Measurements from ENCODE around the gene TNRC6C.

TNRC6C gene

DNA sequence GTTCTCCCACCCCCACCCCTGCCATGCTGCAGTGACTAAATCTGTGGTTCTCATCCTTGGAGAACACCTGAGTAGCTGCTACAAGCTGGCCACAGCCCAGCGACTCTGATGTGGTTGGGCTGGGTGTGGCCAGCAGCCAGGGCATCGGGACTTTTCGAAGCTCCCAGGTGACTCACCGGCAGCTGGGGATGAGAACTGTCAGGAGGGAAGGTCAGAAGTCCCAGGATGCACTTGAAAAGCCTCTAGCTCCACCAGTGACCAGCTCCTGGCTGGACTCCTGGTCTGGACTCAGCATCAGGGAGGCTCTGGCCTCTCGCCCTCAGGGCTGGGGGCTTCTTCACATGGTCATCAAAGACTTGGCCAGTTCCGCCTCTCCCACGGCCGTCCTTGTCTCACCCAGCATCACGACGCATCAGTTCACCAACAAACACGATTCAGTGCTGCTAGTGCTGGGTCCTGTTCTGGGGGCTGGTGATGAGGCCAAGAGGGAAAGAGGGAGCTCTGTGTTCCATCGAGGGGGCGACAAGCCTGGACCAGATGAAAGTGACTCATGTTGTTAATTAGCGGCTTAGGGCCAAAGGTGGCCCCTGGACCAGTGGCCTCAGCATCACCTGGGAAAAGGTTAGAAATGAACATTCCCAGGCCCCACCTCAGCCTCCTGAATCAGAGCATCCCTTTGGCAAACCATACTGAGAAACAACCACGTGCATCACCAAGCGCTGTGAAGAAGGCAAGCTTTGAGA, 183.8 kb downstream of the TNRC6C start:
- no peak for DNase-seq

DNA sequence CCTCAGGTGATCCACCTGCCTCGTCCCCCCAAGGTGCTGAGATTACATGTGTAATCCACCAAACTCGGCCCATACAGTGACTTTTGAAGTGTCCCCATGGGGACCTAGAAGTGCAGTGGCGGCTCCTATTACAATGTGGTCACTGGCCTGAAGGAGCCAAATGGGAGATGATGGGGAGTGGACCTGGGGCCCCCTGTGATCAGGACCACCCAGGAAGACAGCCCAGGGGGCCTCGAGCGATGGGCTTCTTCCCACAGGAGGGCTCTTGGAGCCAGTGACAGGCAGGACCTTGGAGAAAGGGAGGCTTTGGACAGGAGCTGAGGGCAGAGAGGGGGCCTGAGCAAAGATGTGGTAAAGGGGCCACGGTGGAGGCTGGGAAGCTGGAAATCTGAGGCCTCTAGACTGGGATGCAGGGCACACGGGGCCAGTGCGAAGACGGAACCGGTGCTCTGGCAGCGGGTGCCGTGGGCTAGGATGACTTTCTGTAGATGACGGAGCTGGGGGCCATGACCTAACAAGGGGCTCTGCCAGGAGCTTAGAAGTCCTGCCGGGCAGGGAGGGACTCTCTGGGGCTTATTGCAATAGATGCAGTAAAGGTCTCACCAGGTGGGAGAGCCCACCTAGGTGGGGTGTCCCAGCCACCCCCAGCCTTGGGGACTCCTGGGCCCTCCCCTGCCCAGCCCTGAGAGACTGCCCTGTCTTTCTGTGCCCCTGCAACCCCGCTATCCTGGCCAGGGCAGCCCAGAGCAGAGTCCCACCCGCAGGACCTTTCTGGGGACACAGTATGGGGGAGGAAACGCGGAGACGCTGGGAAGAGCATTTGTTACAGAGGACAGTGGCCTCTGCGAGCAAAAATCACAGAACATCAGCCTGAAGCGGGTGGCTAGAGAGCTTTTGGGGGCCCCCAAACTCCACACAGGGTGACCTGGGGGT, 185.0 kb downstream of the TNRC6C start:
- no peak for DNase-seq

DNA sequence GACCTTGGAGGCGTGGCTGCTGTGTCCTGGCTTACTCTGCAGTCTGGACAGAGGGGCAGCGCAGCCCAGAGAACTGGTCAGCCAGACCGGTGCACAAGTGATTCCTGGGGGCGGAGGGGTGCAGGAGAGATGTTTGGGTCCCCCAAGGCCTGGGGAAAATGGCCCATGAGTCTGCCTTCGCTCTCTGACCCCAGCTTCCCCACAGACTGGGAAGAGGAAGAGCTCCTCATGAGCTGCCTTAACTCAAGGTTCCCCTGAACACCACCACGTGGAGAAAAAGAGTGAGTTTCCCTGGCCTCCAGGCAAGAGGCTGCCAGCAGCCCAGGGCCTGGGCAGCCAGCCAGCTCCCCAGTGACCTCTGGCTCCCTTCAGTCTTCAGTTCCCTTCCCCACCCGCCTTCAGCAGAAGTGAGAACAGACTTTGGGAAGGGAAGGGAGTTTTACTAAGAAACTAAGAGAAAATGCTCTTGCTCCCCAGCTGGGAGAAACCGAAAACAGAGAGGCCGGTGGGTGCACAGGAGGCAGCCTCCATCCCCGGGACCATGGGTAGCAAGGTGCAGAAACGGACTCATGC, 185.7 kb downstream of the TNRC6C start:
- DNase-seq: no peak

DNA sequence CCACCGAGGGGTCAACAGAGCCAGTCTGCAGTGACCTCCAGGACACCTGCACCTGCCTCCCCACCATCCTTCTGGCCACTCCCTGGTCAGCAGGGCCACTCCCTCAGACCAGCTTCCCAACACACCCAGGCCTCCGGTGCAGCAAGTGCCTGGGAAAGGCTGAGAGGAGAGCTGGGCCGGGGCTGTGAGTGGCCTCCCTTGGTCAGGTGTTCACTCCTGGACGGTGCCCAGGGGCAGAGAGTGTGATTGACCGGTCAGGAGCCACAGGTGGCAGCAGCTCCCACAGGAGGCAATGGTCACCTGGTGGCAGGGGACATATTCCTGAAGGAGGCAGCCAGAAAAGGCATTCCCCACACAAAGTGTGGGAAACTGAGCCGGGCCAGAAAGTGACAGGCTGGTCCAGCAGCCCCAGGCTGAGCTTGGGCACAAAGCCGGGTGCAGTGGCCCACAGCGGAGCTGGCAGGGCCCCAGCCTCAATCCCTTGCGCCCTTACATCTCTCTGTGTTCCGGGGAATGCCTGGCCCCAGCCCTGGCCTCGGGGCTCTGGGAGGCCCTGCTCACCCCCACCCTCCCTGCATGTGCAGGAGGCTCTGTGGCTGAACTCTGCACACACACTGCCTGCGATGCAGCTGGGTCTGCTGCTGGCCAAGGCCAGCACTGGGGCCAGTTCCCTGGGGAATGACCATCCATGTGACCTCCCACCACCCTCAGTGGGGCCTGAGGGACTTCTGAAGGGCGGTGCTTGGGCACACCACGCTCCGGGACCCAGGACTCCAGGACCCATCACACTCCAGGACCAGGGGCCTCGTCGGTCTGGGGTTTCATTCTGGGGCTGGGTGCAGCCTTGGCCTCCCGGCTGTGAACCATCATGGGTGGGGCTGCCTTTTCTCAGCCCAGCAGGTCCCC, 186.5 kb downstream of the TNRC6C start:
- DNase-seq: no peak

DNA sequence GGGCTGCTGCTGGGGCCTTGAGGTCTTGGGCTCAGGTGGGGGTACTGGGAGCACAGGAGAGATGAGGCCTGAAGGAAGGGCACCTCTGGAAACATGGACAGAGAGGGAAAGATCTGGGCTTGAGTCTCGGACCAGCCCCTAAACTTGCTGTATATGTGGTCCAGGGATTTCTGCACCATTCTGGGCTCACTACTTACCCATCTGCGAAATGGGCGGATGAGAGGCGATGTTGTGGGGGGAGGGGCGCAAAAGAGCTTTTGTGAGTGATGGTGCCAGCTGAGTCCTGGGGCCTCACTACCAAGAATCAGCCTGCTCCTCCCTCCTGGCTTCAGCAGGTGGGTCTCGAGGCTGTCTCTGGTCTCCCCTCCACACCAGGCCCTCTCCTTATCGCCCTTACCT, 188.0 kb downstream of the TNRC6C start:
- no peak for DNase-seq

DNA sequence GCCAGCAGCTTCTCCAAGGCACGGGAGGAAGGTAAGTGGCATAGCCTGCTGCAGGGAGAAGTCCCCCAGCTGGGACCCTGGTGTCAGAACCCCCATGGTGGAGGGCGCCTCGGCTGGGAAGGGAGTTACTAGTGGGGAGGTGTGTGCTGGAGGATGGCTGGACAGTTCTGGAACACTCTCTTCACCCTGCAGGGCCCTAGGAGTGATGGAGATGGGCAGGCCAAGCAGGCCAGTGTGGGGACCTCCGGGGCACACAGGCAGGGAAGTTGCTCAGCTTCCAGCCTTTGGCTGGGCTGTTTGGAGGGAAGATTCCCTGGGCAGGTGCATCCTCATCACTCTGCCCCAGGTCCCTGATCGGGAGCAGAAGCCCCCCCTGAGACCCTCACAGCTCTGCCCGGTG, 188.4 kb downstream of the TNRC6C start:
- no peak for DNase-seq

DNA sequence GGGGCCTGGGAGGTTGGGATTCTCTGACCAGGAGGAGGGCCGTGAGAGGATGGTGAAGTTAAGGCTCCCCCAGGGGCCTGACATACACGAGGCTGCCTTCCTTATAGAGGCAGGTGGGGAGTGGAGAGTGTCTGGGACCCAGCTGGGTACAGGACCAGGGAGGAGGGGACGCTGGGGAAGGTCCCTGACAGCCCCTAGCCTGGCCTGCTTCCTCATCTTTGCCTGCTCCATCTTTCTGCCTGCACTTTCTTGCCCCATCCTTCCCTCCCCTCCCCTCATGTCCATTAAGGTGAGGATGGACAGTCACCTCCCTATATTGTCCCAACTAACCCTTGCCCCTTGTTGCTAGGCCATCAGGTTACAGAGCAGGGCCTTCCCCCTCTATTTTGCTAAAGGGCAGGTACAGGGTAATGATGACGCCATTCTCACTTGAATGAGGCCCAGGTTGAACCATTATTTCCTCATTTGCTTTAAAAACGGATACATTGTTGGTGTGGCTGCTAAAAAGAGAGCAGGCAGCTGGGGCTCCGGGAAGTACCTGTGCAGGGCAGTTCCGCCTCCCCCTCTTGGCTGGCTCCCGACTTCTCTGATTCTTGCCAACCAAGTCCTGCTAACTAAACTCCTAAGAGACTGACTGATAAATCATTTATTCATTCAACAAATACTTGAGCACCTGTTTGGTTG, 189.0 kb downstream of the TNRC6C start:
- no peak for DNase-seq

DNA sequence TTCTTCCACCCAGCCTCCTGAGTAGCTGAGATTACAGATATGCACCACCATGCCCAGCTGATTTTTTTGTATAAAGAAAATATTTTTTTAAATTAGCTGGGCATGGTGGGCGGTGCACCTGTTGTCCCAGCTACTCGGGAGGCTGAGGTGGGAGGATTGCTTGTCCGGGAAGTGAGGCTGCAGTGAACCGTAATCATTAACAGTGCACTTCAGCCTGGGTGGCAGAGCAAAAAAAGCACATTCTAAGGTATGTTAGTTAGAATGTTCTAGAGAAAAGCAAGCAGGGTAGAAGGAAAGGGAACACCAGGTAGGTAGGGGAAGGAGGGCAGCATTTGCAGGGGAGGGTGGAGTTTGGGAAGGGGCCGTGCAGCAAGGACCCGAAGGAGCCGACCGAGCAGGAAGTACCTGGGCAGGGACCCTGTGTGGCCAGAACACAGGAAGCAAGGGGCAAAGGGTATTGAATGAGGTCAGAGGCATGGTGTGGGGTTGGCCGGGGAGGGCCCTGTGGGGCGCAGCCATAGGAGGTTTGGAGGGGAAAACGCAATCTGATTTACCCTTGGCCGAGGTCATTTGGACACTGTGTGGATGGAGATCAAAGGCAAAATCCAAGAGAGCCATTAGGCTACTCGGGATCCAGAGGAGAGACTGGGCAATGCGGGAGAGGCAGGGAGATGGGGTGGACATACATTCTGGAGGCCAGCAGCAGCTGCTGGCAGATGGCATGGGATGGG, 189.9 kb downstream of the TNRC6C start:
- DNase-seq: no peak

DNA sequence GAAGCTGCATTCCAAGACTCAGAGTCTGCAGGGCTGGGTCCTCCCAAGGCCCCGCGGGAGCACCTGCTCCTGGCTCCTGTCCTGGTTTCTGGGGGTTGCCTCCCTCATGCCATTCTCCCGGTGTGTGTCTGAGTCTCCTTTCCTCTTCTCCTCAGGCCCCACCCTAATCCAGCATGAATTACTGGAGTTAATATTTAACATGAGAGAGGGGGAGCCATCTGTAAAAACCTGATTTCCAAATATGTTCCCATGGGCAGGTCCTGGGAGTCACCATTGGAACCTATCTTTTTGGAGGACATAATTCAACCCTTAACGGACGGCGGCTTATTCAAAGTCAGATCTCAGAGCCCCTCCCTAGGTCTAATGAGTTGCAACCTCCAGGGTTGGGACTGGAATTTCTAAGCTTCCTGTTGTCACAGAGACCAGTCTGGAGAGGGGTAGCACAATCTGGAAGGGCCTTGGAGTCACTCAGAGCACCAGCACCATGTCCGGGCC, 193.1 kb downstream of the TNRC6C start:
- no peak for DNase-seq

DNA sequence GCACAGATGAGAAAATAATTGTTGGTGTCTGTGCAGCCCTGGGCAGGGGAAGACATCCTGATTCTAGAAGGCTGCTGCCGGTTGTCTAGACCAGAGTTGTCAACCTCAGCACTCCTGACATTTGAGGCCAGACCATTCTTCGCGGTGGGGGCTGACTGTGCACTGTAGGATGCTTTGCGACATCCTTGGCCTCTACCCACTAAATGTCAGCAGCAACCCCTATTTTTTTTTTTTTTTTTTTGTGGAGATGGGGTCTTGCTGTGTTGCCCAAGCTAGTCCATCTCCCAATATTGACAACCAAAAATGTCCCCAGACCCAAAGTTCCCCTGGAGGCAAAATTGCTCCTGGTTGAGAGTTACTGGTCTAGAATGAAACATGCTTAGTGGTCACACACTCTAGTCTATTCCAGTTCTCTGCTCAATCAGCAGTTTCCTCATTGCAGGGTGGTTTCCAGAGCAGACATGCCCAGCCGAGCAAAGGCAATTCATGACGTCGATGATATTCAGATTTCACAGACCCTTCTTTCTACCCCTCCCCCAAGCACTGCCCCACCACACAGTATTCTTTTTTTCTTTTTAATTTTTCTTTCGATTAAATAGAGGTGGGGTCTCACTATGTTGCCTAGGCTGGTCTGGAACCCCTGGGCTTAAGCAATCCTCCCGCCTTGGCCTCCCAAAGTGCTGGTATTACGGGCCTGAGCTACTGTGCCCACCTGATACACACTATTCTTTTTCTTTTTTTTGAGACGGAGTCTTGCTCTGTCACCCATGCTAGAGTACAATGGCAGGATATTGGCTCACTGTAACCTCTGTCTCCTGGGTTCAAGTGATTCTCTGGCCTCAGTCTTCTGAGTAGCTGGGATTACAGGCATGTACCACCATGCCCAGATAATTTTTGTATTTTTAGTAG, 196.7 kb downstream of the TNRC6C start:
- no peak for DNase-seq
